ENCODE measurements around the gene RAET1L.

DNA sequence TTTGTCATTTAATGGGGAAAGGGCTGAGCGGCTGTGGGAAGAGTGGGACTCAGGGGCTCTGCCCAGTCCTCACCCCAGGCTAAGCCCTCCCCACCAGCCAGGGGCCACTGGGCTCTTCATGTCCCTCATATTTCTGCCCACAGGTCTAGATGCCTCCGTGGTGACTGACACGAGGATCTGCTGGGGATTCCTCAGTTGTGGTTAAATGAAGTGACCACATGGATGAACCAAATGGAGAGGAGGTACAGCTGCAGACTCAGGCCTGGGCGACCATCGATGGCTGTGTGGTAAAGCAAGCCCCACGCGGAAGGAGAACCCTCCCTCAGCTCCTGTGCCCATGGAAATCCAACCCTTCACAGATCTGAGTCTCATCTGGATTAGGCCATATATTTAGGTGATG lies 29.4 kb downstream of the RAET1L start:
- TF ChIP-seq, protein P1, sequence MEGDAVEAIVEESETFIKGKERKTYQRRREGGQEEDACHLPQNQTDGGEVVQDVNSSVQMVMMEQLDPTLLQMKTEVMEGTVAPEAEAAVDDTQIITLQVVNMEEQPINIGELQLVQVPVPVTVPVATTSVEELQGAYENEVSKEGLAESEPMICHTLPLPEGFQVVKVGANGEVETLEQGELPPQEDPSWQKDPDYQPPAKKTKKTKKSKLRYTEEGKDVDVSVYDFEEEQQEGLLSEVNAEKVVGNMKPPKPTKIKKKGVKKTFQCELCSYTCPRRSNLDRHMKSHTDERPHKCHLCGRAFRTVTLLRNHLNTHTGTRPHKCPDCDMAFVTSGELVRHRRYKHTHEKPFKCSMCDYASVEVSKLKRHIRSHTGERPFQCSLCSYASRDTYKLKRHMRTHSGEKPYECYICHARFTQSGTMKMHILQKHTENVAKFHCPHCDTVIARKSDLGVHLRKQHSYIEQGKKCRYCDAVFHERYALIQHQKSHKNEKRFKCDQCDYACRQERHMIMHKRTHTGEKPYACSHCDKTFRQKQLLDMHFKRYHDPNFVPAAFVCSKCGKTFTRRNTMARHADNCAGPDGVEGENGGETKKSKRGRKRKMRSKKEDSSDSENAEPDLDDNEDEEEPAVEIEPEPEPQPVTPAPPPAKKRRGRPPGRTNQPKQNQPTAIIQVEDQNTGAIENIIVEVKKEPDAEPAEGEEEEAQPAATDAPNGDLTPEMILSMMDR (IDR thresholded peaks at IDR 0.05): no peak
- TF ChIP-seq POLR2AphosphoS5 (IDR thresholded peaks at IDR 0.05): no peak

Measured in breast epithelium (tissue), 3 donors.